RWPE1 (cell line): ENCODE results near the gene ETV2.

Experiments
- CTCF ChIA-PET: fragments of 350-600 bp; sonication (Branson Sonifier 250); formaldehyde crosslinking; extraction: SDS; loops from one replicate; lab custom pipeline; 2021; lab: Yijun Ruan, JAX
- POLR2A ChIA-PET: fragments of 400-600 bp; formaldehyde crosslinking; extraction: SDS; loops from one replicate; lab custom pipeline; 2020; ENCODE audit warnings: antibody characterized with exemption; ENCODE audit not compliant: low non-redundant PET; lab: Yijun Ruan, JAX
- DNase-seq: peaks from one replicate; pipeline ENCODE4 v3.0.0; 2012; ENCODE audit warnings: low spot score
- H3K27ac ChIP-seq: fragments of 450-650 bp; 2 replicates; pipeline ENCODE4 v1.5.1; 2017
- TF ChIP-seq, protein P1 (sequence below): fragments of 450-650 bp; conservative IDR thresholded peaks from 2 replicates; pipeline ENCODE4 v1.5.1; 2017; ENCODE audit warnings: low read depth, mild to moderate bottlenecking

ETV2 gene

GRCh38 chr19:35665604-35666003 lies 24.1 kb downstream of the ETV2 start:
- ChIA-PET POLR2A (interaction anchor here (0.8 kb wide), 1 partner anchor 81 kb away, joined by 3 read pairs; no protein-coding TSS in a partner anchor), CTCF (interaction anchor here (0.7 kb wide), 1 partner anchor 22 kb away, joined by 4 read pairs; no protein-coding TSS in a partner anchor)
- DNase-seq: no peak
- TF ChIP-seq, protein P1, sequence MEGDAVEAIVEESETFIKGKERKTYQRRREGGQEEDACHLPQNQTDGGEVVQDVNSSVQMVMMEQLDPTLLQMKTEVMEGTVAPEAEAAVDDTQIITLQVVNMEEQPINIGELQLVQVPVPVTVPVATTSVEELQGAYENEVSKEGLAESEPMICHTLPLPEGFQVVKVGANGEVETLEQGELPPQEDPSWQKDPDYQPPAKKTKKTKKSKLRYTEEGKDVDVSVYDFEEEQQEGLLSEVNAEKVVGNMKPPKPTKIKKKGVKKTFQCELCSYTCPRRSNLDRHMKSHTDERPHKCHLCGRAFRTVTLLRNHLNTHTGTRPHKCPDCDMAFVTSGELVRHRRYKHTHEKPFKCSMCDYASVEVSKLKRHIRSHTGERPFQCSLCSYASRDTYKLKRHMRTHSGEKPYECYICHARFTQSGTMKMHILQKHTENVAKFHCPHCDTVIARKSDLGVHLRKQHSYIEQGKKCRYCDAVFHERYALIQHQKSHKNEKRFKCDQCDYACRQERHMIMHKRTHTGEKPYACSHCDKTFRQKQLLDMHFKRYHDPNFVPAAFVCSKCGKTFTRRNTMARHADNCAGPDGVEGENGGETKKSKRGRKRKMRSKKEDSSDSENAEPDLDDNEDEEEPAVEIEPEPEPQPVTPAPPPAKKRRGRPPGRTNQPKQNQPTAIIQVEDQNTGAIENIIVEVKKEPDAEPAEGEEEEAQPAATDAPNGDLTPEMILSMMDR: no peak
- no peak overlapping the region for H3K27ac ChIP-seq

DNA sequence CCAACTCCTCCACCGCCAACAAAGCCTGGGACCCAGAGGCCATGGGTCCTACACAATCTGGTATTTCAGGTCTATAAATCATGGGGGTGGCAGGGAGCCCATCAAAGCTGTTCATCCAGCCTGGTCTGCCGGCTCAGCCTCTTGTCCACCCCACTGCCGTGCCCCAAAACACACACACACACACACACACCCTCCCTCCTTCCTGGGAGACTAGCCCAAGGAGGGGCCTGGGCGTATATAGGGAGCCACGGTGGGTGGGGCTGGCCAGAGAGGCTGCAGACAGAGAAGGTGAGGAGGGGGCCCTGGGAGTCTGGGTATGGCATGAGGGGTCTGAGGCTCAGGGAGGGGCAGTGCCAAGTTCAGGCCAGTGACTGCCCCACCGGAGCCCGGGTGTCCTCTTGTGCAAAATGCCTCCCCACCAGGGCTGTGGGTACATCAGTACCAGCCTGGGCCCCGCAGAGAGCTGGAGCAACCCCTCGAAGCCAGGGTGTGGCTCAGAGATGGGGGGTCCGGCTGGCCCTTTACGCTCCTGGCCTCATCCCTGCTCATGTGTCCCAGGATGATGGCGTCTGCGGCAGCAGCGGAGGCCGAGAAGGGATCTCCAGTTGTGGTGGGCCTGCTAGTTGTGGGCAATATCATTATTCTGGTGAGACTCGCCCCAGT lies 24.8 kb downstream of the ETV2 start, which contains the start of gene UPK1A:
Gene UPK1A, plus strand, starts transcription at position 267 of the 663 bp plus-strand sequence. Its CDS starts 296 bp downstream, at position 563.
- CTCF ChIA-PET: interaction anchor here (0.6 to 1.5 kb wide), 3 partner anchors 9 to 207 kb away, joined by 3 to 5 read pairs (median 4); no protein-coding TSS in a partner anchor

DNA sequence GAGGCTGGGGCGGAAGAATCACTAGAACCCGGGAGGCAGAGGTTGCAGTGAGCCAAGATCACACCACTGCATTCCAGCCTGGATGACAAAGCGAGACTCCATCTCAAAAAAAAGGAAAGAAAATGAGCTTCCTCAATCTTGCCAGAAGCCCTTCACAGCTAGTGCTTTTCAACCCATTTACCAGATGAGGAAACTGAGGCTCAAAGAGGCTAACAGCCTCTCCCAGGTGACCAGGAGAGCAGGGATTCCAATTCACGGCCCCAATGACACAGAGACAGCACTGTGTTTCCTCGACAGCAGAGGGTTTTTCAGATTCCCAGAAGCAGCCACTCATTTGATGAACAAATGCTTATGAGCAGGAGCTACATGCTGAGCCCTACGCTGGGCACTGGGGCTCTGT lies 28.0 kb downstream of the ETV2 start:
- DNase-seq: no peak
- no peak overlapping the region for H3K27ac ChIP-seq
- ChIA-PET POLR2A (no interaction called here), CTCF (interaction anchor here (0.5 to 0.7 kb wide), 3 partner anchors 38 to 857 kb away, joined by 3 to 4 read pairs (median 3); no protein-coding TSS in a partner anchor)
- TF ChIP-seq, protein P1: no peak

More for the DNA sequence above, 24.8 kb downstream of the ETV2 start, which contains the start of gene UPK1A:
- H3K27ac ChIP-seq: no peak within 1 kb of the TSS
- TF ChIP-seq, protein P1: no peak
- POLR2A ChIA-PET: interaction anchor here (0.5 to 0.8 kb wide), 2 partner anchors 79 to 80 kb away, joined by 3 to 4 read pairs; partner anchors contain the start of genes PSENEN and U2AF1L4
- no peak for DNase-seq

GRCh38 chr19:35669974-35670373 lies 28.4 kb downstream of the ETV2 start:
- ChIA-PET CTCF (interaction anchor here (0.7 kb wide), 2 partner anchors 351 to 856 kb away, joined by 3 to 4 read pairs; no protein-coding TSS in a partner anchor), POLR2A (no interaction called here)
- no peak overlapping the region for H3K27ac ChIP-seq
- DNase-seq: no peak
- TF ChIP-seq, protein P1: no peak

- ChIA-PET POLR2A (no interaction called here), CTCF (no interaction called here)
- H3K27ac ChIP-seq: no peak overlapping the region
- TF ChIP-seq, protein P1: no peak
- no peak for DNase-seq
Measured at GRCh38 chr19:35670686-35671085, 29.1 kb downstream of the ETV2 start.

- POLR2A ChIA-PET: no interaction called here
- DNase-seq: no peak
- CTCF ChIA-PET: no interaction called here
Measured at GRCh38 chr19:35671818-35672217, 30.3 kb downstream of the ETV2 start.

More at GRCh38 chr19:35671818-35672217, 30.3 kb downstream of the ETV2 start:
- TF ChIP-seq, protein P1: no peak
- no peak overlapping the region for H3K27ac ChIP-seq
